Body of pancreas (tissue), 4 donors: ENCODE data around the gene EFNB1.

Experiments used
- POLR2A ChIP-seq, 3 donors: fragments of 450-650 bp; IDR thresholded peaks; one replicate each; pipeline ENCODE4 v1.6.1; 2016; ENCODE audit warnings: antibody characterized with exemption in 3 of 3, mild to moderate bottlenecking in 2 of 3
- TF ChIP-seq, protein P1 (sequence below), 7 experiments: fragments of 450-650 bp in 4 of 7; fragments of 200-600 bp in 3 of 7; sonication (generic) in 3 of 7; IDR thresholded peaks; one replicate each; pipeline ENCODE4 v1.5.1; 2016 to 2019; ENCODE audit warnings: antibody characterized with exemption in 7 of 7

- TF ChIP-seq POLR2A (IDR thresholded peaks at IDR 0.05) = no peak
- TF ChIP-seq, protein P1, sequence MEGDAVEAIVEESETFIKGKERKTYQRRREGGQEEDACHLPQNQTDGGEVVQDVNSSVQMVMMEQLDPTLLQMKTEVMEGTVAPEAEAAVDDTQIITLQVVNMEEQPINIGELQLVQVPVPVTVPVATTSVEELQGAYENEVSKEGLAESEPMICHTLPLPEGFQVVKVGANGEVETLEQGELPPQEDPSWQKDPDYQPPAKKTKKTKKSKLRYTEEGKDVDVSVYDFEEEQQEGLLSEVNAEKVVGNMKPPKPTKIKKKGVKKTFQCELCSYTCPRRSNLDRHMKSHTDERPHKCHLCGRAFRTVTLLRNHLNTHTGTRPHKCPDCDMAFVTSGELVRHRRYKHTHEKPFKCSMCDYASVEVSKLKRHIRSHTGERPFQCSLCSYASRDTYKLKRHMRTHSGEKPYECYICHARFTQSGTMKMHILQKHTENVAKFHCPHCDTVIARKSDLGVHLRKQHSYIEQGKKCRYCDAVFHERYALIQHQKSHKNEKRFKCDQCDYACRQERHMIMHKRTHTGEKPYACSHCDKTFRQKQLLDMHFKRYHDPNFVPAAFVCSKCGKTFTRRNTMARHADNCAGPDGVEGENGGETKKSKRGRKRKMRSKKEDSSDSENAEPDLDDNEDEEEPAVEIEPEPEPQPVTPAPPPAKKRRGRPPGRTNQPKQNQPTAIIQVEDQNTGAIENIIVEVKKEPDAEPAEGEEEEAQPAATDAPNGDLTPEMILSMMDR (IDR thresholded peaks at IDR 0.05) = no peak
Observed at GRCh38 chrX:68880846-68881552, 52.2 kb downstream of the EFNB1 start.
